ENCODE measurements around the gene LARGE1. TPM values are rescaled to one million over a fixed set of nuclear protein-coding genes. Genes with fewer than 3 reads are reported as not detected.

LARGE1 gene
- total and polyA plus RNA-seq, 8 donors: 4.1 to 29.3 (median 13.7) TPM

DNA sequence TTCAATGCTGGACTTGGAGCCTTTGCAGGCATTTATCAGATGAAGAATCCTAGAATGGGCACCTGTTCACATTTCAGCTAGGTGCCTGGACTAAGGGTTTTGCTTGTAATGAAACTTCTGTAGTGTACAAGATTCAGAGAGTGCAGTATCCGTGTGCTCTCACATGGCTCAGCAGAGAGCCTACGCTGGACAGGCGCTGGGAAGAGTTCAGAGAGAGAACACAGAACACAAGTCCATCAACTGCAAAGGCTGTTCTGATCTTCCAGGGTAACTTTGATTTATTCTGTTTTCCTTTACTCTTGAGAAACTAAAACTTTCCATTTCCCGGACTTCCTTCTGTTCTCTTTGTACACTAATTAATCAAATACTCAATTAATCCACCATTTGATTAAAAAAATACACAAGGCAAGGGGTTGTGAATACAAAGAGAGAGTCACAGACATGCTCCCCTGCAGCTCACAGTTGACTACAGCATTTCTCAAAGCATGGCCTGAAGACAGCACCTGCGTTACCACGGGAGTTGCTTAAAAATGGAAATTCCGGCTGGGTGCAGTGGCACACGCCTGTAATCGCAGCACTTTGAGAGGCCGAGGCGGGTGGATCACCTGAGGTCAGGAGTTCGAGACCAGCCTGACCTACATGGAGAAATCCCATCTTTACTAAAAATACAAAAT is 393.7 kb downstream of the LARGE1 start:
- Histone ChIP-seq H3K27me3 (no peaks in the 10 kb centered on the region), H3K36me3 (no peaks in the 10 kb centered on the region), H3K27ac (peak overlapping the region; percentile 14 to 69 (median 46)), H3K4me1 (peaks cover 0 to 6% (median 0%) of the 10 kb centered on the region in 3 donors), H3K9me3 (no peaks in the 10 kb centered on the region), H3K4me3 (no peak overlapping the region)
- intact Hi-C loops (cut with DNase I): loop anchor here in 1 of 3 donors (10.0 kb wide), 1 partner anchor 48 kb away; no protein-coding TSS in a partner anchor
- FAIRE-seq (no peak), ATAC-seq (peak; percentile 56 to 80 (median 72)), DNase-seq (peak in 2 of 6 donors; percentile 38 to 43)
- TF ChIP-seq, protein P1, sequence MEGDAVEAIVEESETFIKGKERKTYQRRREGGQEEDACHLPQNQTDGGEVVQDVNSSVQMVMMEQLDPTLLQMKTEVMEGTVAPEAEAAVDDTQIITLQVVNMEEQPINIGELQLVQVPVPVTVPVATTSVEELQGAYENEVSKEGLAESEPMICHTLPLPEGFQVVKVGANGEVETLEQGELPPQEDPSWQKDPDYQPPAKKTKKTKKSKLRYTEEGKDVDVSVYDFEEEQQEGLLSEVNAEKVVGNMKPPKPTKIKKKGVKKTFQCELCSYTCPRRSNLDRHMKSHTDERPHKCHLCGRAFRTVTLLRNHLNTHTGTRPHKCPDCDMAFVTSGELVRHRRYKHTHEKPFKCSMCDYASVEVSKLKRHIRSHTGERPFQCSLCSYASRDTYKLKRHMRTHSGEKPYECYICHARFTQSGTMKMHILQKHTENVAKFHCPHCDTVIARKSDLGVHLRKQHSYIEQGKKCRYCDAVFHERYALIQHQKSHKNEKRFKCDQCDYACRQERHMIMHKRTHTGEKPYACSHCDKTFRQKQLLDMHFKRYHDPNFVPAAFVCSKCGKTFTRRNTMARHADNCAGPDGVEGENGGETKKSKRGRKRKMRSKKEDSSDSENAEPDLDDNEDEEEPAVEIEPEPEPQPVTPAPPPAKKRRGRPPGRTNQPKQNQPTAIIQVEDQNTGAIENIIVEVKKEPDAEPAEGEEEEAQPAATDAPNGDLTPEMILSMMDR (IDR thresholded peaks at IDR 0.05): no peak
- WGBS, 2 donors: 54 to 70% methylated on average over 12 of the region's 12 CpGs

DNA sequence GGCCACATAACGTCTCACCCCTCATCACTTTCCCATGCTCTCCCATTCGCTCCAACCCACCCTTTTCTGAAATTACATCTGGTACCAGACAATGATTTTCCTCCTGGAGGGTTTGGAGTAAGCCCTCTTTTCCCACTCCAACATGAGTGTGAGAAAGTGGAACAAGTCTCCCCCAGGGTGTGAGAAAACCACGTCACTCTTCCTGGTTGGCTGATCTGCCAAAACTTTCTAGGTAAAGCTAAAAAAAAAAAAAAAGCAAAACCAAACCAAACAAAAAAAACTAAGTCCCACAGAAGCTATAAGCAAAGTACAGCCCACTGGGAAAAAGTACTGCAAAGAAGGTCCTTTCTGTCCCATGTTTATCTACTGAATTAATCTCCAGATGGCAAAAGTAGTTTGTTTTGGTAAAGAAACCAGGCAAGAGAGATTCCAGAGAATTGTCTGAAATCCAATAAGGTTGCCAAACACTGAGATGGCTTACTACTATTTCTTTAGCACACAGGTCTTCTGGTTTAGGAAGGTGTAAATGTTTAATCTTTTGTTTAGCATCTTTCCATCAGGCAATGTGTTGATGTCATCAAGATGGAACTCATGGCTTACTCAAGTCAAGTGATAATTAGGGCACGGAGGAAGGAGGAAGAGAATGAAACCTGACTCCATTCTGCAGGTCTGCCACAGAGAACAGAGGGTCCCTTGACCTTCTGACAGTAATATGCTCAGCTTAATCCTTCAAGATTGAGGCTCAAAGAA is 395.6 kb downstream of the LARGE1 start:
- ATAC-seq (peak in 3 of 4 donors; percentile 30 to 46 (median 42)), DNase-seq (no peak)
- 50 to 52% methylated on average over 4 of the region's 4 CpGs for WGBS, 2 donors

DNA sequence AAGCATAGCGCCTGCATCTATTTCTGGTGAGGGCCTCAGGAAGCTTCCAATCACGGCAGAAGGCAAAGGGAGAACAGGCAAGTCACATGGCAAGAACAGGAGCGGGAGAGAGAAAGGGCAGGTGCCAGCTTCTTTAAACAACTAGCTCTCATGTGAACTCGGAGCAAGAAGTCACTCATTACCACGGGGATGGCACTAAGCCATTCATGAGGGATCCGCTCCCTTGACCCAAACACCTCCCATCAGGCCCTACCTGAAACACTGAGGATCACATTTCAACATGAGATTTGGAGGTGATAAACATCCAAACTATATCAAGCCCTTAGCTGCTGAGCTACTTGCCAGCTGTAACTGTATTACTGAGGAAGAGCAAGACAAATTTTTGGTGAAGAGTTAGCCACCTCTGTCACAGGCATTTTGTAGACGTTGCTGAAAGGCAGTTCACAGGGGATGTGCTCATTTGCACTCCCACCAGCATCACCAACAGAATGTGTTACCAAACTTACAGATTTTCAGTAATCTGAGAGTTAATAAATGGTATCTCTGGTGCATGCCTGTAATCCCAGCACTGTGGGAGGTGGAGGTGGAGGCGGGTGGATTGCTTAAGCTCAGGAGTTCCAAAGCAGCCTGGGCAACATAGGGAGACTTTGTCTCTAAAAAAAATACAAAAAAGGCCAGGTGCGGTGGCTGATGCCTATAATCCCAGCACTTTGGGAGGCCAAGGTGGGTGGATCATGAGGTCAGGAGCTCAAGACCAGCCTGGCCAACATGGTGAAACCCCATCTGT is 398.2 kb downstream of the LARGE1 start:
- no peaks in the 10 kb centered on the region for H3K27me3 ChIP-seq
- H3K27ac ChIP-seq: peak overlapping the region in 1 of 4 donors; percentile 28
- H3K4me1 ChIP-seq: peaks cover 0 to 6% (median 0%) of the 10 kb centered on the region in 3 donors
- WGBS, 2 donors: 71 to 72% methylated on average over 9 of the region's 9 CpGs
- DNase-seq (peak in 1 of 6 donors; percentile 27), ATAC-seq (no peak), FAIRE-seq (no peak)
- intact Hi-C loops (cut with DNase I): loop anchor here in 1 of 3 donors (10.0 kb wide), 1 partner anchor 53 kb away; no protein-coding TSS in a partner anchor
- no peaks in the 10 kb centered on the region for H3K36me3 ChIP-seq
- H3K4me3 ChIP-seq: no peak overlapping the region
- TF ChIP-seq, protein P1 (IDR thresholded peaks at IDR 0.05): no peak
- no peaks in the 10 kb centered on the region for H3K9me3 ChIP-seq

More for the DNA sequence above, 395.6 kb downstream of the LARGE1 start:
- no peak for FAIRE-seq
- H3K36me3 ChIP-seq: no peaks in the 10 kb centered on the region
- peaks cover 0 to 6% (median 0%) of the 10 kb centered on the region in 3 donors for H3K4me1 ChIP-seq
- TF ChIP-seq, protein P1 (IDR thresholded peaks at IDR 0.05): no peak
- no peaks in the 10 kb centered on the region for H3K9me3 ChIP-seq
- H3K27me3 ChIP-seq: no peaks in the 10 kb centered on the region
- no peak overlapping the region for H3K4me3 ChIP-seq
- intact Hi-C loops (cut with DNase I): loop anchor here in 1 of 3 donors (10.0 kb wide), 1 partner anchor 50 kb away; no protein-coding TSS in a partner anchor
- peak overlapping the region in 2 of 4 donors; percentile 54 to 63 for H3K27ac ChIP-seq

DNA sequence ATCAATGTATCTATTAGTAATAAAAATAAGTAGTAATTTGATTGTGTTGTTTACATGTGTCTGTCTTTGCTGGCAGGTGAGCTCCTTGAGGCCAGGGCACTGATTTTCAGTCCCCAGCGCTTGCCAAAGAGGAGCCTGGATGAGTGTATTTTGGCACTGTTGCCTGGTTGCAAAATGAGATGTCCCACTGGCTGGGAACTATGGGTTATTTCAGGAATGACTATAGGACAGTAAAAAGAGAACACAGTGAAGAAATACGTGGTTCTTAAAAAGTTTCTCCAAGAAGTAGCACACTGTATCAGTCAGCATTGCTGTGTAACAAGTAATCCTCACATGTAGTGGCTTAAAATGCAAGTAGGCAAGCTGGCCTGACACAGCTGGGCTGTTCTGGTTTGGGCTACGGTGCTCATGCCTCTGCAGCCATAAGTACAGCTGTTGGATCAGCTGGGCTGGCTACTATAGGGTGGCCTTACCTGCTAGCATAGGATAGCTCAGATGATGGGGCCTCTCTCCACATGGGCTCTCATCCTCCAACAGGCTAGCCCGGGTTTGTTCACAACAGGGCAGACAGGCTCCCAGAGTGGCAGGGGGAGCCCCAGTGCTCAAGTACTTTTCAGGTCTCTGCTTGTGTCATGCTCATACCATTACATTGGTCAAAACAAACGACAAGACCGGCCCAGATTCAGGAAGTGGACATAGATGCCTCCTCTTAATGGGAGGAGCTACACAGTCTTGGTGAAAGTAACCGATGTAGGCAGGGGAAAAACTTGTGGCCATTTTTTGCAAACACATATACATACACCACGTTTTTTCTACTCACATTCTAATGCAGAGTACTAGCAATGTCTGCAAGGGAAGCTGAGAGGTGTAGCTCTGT is 399.1 kb downstream of the LARGE1 start:
- H3K36me3 ChIP-seq: no peaks in the 10 kb centered on the region
- no peaks in the 10 kb centered on the region for H3K27me3 ChIP-seq
- no peak for ATAC-seq
- intact Hi-C loops (cut with DNase I): loop anchor here in 1 of 3 donors (10.0 kb wide), 1 partner anchor 54 kb away; no protein-coding TSS in a partner anchor
- no peak overlapping the region for H3K27ac ChIP-seq
- DNase-seq: no peak
- peaks cover 0 to 6% (median 0%) of the 10 kb centered on the region in 3 donors for H3K4me1 ChIP-seq
- no peaks in the 10 kb centered on the region for H3K9me3 ChIP-seq
- WGBS, 2 donors: 95 to 97% methylated on average over 8 of the region's 8 CpGs
- TF ChIP-seq, protein P1 (IDR thresholded peaks at IDR 0.05): no peak
- no peak for FAIRE-seq
- no peak overlapping the region for H3K4me3 ChIP-seq
